NT2/D1 (cell line): ENCODE measurements around the gene TAF1.
"Not testable (repeated sequence)": the region's sequence is repeated elsewhere in the genome, so short reads cannot be mapped to it uniquely, and the experiment has no call there.

Experiments used
- SUZ12 ChIP-seq: IDR thresholded peaks from 2 replicates; pipeline ENCODE4 v1.6.1; 2011; ENCODE audit not compliant: insufficient read length, insufficient read depth; ENCODE audit errors: extremely low read depth
- YY1 ChIP-seq: IDR thresholded peaks from 2 replicates; pipeline ENCODE4 v1.6.1; 2011; ENCODE audit not compliant: insufficient read length, insufficient read depth

DNA sequence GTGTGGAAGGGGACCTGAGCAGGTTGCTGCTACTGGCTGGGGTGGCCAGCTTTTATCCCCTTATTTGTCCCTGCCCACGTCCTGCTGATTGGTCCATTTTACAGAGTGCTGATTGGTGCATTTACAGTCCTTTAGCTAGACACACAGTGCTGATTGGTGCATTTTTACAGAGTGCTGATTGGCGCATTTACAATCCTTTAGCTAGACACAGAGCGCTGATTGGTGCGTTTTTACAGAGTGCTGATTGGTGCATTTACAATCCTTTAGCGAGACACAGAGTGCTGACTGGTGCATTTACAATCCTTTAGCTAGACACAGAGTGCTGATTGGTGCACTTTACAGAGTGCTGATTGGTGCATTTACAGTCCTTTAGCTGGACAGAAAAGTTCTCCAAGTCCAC lies 135.9 kb downstream of the TAF1 start:
- not testable (repeated sequence) for TF ChIP-seq YY1, SUZ12
